Esophagus muscularis mucosa (tissue), 4 donors: Measurements from ENCODE around the gene APOB. TPM values are rescaled to one million over a fixed set of nuclear protein-coding genes. Genes with fewer than 3 reads are reported as not detected.

ENCODE experiments used
- DNase-seq: peaks from one replicate; pipeline ENCODE4 v3.0.0-alpha.2; 2017; ENCODE audit errors: extremely low spot score
- H3K27ac ChIP-seq, 4 donors: fragments of 200-600 bp; sonication (generic); replicated peaks in 1 of 4; 1 replicate in 3 of 4; 2 replicates in 1 of 4; pipeline ENCODE4 v1.5.1; 2016 to 2019; ENCODE audit warnings: mild to moderate bottlenecking in 1 of 4
- H3K27me3 ChIP-seq, 4 donors: fragments of 200-600 bp; sonication (generic); one replicate each; pipeline versions ENCODE4 v1.5.1 to v1.6.0; 2016 to 2019
- H3K36me3 ChIP-seq, 4 donors: fragments of 200-600 bp; sonication (generic); one replicate each; pipeline ENCODE4 v1.5.1; 2016 to 2019
- H3K4me1 ChIP-seq, 4 donors: fragments of 200-600 bp; sonication (generic); one replicate each; pipeline ENCODE4 v1.5.1; 2016 to 2019
- H3K4me3 ChIP-seq, 4 donors: fragments of 200-600 bp; sonication (generic); 1 replicate in 2 of 4; 2 replicates in 2 of 4; pipeline ENCODE4 v1.5.1; 2016 to 2019; ENCODE audit warnings: mild to moderate bottlenecking in 4 of 4, moderate library complexity in 1 of 4
- H3K9me3 ChIP-seq, 4 donors: fragments of 200-600 bp; sonication (generic); 1 replicate in 3 of 4; 2 replicates in 1 of 4; pipeline ENCODE4 v1.5.1; 2016 to 2019
- EP300 ChIP-seq: sonication (generic); formaldehyde crosslinking; IDR thresholded peaks from one replicate; pipeline ENCODE4 v1.6.1; 2017; ENCODE audit warnings: antibody characterized with exemption
- POLR2A ChIP-seq: fragments of 450-650 bp; IDR thresholded peaks from one replicate; pipeline ENCODE4 v1.6.1; 2017; ENCODE audit warnings: antibody characterized with exemption, moderate library complexity, mild to moderate bottlenecking, low read depth
- POLR2AphosphoS5 ChIP-seq, 2 donors: sonication (generic); formaldehyde crosslinking; IDR thresholded peaks; one replicate each; pipeline ENCODE4 v1.6.1; 2017; ENCODE audit warnings: antibody characterized with exemption in 2 of 2
- WGBS: methylation state at CpG from one replicate; pipeline ENCODE4 v1.1.5; 2018; 5-methylcytosine and 5-hydroxymethylcytosine counted together
- intact Hi-C: fragments of 100-400 bp; cut with DNase I; formaldehyde crosslinking; loops from one replicate; pipeline ENCODE4 v1.15.1; 2023
- total RNA-seq, 4 donors: library from RNA; depleted of rRNA; stranded (reverse); fragments of >200 nt; gene quantifications; one replicate each; pipeline versions ENCODE4 v1.1.0 to v1.2.1, GENCODE V29; 2016
- TF ChIP-seq, protein P1 (sequence below), 3 experiments: fragments of 200-600 bp in 2 of 3; fragments of 450-650 bp in 1 of 3; sonication (generic) in 2 of 3; IDR thresholded peaks; one replicate each; pipeline ENCODE4 v1.5.1; 2017 to 2019; ENCODE audit warnings: antibody characterized with exemption in 3 of 3, mild to moderate bottlenecking in 2 of 3, moderate library complexity in 1 of 3

Gene APOB
- total RNA-seq, 4 donors from 2014 or later = 0.83 to 4.4 (median 2.0) TPM

DNA sequence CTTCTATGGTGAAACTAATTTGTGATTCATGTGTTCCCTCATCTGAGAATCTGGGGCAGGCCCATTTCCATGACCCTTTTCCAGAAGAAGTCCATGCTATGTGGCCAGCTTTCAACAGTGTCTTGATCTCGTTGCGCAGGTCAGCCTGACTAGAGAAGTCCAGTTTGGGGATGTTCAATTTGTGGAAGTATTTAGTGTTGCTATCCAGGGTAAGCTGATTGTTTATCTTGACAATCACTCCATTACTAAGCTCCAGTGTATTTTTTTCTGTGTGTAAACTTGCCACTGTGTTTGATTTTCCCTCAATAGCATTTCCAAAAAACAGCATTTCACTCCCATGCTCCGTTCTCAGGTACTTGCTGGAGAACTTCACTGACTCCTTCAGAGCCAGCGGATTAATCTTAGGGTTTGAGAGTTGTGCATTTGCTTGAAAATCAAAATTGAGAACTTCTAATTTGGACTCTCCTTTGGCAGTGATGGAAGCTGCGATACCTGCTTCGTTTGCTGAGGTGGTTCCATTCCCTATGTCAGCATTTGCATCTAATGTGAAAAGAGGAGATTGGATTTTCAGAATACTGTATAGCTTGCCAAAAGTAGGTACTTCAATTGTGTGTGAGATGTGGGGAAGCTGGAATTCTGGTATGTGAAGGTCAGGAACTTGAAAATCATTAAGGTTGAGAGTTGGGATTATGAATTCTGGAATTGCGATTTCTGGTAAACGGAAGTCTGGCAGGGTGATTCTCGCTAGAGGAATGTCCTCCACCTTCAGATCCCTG is 35.7 kb downstream of the APOB start:
- Histone ChIP-seq H3K9me3 (no peaks in the 10 kb centered on the region), H3K27me3 (no peaks in the 10 kb centered on the region), H3K36me3 (peaks cover 0 to 21% (median 0%) of the 10 kb centered on the region in 4 donors), H3K4me3 (no peak overlapping the region), H3K27ac (no peak overlapping the region), H3K4me1 (no peaks in the 10 kb centered on the region)
- WGBS = 89% methylated on average over 9 of the region's 9 CpGs
- TF ChIP-seq, protein P1, sequence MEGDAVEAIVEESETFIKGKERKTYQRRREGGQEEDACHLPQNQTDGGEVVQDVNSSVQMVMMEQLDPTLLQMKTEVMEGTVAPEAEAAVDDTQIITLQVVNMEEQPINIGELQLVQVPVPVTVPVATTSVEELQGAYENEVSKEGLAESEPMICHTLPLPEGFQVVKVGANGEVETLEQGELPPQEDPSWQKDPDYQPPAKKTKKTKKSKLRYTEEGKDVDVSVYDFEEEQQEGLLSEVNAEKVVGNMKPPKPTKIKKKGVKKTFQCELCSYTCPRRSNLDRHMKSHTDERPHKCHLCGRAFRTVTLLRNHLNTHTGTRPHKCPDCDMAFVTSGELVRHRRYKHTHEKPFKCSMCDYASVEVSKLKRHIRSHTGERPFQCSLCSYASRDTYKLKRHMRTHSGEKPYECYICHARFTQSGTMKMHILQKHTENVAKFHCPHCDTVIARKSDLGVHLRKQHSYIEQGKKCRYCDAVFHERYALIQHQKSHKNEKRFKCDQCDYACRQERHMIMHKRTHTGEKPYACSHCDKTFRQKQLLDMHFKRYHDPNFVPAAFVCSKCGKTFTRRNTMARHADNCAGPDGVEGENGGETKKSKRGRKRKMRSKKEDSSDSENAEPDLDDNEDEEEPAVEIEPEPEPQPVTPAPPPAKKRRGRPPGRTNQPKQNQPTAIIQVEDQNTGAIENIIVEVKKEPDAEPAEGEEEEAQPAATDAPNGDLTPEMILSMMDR (IDR thresholded peaks at IDR 0.05) = no peak
- no peak for TF ChIP-seq POLR2A
- TF ChIP-seq EP300 = no peak
- no peak for TF ChIP-seq POLR2AphosphoS5 (IDR thresholded peaks at IDR 0.05)
- intact Hi-C loops = no loop called here
- DNase-seq = no peak

DNA sequence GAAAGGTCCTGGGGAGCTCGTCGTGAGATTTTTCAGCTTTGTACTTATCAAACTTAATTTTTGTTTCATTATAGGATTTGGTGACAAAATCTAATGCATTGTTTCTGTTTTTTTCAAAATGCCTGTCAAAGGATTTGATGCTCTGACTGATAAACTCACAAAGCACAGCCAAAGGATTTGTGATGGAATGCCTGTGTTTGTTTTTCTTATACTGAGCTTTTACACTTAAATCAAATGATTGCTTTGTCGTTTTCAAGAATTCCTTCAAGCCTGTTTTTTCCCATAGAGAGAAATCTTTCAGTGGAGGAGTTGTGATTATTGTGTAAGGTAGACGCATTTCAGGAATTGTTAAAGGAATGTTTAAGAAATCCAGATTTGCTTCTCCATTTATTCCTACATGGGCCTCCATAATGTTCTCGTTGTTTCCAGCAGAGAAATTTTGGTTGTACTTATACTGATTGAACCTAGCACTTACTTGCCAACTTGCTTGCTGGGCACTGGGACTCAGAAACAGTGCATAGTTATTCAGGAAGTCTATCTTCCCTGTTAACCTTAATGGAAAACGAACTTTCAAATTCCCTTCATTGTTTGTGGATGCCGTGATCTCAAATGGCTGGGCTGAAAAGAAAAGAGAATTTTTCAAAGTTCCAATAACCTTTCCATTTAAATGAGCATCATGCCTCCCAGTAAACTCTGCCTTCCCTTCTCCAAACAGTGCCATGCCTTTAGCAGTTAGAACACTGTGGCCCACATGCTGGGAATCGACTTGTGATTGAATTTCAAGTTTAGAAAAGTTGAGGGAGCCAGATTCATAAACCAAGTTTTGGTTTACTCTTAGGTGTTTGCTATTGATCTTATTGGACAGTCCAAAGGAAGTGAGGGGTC is 36.5 kb downstream of the APOB start:
- H3K4me3 ChIP-seq = no peak overlapping the region
- no peaks in the 10 kb centered on the region for H3K9me3 ChIP-seq
- no peaks in the 10 kb centered on the region for H3K27me3 ChIP-seq
- H3K4me1 ChIP-seq = no peaks in the 10 kb centered on the region
- H3K27ac ChIP-seq = no peak overlapping the region
- TF ChIP-seq, protein P1 (IDR thresholded peaks at IDR 0.05) = no peak
- TF ChIP-seq POLR2A (no peak), POLR2AphosphoS5 (IDR thresholded peaks at IDR 0.05) (no peak), EP300 (no peak)
- intact Hi-C loops = no loop called here
- peaks cover 0 to 14% (median 0%) of the 10 kb centered on the region in 4 donors for H3K36me3 ChIP-seq
- WGBS = 77% methylated on average over 8 of the region's 8 CpGs
- no peak for DNase-seq

DNA sequence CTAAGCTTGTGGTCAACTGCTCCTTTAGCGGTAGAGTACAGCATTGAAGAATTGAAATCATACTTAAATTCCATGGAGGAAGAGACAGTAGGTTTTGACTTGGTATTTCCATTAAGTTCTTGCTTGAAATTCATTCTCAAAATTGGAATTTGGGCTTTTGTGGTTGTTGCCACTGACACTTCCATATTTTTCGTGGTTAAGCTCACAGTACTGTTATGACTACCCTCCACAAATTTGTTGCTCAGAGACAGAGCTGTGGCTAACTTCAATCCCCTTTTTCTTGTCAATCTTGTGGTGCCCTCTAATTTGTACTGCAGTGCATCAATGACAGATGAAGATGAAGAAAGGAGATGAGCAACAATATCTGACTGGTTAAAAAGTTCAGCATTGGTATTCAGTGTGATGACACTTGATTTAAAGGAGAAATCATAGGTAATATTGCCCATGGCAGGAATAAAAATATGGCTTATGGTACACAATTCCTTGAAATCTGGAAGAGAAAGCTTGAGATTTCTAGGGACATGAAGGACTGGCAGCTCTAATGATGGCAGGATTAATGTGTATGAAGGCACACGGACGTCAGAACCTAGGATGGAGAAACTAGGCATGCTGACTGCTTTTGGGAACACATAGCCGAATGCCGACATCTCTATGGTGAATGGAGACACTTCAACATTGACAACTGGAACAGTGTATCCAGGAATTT is 37.3 kb downstream of the APOB start:
- Histone ChIP-seq H3K27ac (no peak overlapping the region), H3K36me3 (peaks cover 0 to 8% (median 0%) of the 10 kb centered on the region in 4 donors), H3K27me3 (no peaks in the 10 kb centered on the region), H3K9me3 (no peaks in the 10 kb centered on the region), H3K4me3 (no peak overlapping the region), H3K4me1 (no peaks in the 10 kb centered on the region)
- no peak for DNase-seq
- TF ChIP-seq, protein P1 (IDR thresholded peaks at IDR 0.05) = no peak
- TF ChIP-seq EP300 (no peak), POLR2A (no peak), POLR2AphosphoS5 (IDR thresholded peaks at IDR 0.05) (no peak)
- intact Hi-C loops = no loop called here
- WGBS = 73% methylated on average over 6 of the region's 6 CpGs

DNA sequence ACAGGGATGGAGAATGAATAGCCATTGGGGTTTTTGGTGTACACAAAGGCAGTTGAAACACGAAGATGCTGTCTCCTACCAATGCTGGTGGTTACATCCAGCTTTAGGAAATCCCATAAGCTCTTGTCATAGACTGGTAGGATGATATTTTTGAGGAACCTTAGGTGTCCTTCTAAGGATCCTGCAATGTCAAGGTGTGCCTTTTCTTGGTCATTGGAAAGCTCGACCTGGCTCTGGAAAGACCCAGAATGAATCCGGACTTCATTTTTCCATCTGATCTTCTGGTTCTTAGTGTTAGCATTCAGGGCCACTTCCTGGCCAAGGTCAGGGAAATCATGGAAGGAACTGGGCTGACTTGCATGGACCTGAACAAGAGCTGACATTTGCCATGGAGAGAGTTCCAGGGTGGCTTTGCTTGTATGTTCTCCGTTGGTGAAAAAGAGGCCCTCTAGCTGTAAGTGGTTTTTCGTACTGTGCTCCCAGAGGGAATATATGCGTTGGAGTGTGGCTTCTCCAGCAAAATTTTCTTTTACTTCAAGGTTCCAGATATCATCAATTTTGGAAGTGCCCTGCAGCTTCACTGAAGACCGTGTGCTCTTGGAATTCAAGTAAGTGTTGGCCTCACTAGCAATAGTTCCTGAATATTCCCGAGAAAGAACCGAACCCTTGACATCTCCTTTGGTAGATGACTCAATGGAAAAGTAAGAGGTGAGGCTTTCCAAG is 38.0 kb downstream of the APOB start:
- DNase-seq = no peak
- no peak for TF ChIP-seq POLR2A
- TF ChIP-seq, protein P1 (IDR thresholded peaks at IDR 0.05) = no peak
- no peak for TF ChIP-seq POLR2AphosphoS5 (IDR thresholded peaks at IDR 0.05)
- TF ChIP-seq EP300 = no peak
- Histone ChIP-seq H3K27me3 (no peaks in the 10 kb centered on the region), H3K36me3 (peaks cover 0 to under 1% (median 0%) of the 10 kb centered on the region in 4 donors), H3K4me3 (no peak overlapping the region), H3K27ac (no peak overlapping the region), H3K9me3 (no peaks in the 10 kb centered on the region), H3K4me1 (no peaks in the 10 kb centered on the region)
- 82% methylated on average over 9 of the region's 9 CpGs for WGBS
- intact Hi-C loops = no loop called here
